ENCODE measurements around the gene RIPOR3. TPM values are rescaled to one million over a fixed set of nuclear protein-coding genes. Genes with fewer than 3 reads are reported as not detected.
"Not testable (repeated sequence)": the region's sequence is repeated elsewhere in the genome, so short reads cannot be mapped to it uniquely, and the experiment has no call there.

The RIPOR3 gene
- total RNA-seq, 1 donor from 2014 or later, result 1.9 TPM

DNA sequence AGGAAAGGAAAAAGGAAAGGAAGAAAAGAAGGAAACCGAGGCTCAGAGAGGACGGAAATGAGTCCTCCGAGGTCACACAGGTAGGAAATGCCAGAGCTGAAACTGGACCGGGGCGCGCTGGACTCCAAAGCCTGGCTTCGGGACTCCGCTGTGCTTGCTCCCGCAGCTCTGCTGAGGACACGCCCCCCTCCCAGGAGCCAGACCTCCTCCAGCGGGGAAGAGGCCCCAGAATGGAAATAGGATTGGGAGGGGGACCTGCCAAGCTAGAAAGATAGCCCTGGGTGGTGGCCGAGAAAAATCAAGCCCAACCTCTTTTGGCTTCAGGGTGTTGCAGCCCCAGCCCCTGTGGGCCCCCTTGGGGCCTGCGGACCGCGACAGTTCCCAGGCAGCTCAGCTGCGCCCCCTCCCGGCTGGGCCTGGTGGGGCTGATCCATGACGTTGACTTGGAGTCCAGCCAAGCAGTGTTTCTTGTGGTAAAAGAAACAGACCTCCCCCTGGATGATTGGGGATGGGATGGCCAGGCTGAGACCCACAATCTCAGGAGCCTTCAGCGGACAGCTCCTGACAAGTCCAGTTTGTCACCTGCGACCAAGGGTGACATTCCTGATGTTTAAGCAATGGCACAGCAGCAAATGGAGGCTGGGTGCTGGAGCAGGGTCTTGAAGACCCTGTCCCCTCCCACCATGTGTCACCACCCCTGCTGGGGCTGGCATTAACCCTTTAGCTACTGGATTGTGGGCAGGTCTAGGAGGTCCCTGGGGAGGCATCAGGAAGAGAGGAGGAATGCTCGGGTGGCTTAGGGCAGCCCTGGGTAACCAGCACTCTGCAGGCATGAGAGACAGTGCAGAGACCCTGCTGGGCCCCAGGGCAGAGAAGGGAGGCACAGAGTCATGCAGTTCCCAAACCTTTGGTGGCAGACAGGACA, 55.4 kb downstream of the RIPOR3 start:
- DNase-seq (ENCODE audit: low spot score), result peak; percentile 97

DNA sequence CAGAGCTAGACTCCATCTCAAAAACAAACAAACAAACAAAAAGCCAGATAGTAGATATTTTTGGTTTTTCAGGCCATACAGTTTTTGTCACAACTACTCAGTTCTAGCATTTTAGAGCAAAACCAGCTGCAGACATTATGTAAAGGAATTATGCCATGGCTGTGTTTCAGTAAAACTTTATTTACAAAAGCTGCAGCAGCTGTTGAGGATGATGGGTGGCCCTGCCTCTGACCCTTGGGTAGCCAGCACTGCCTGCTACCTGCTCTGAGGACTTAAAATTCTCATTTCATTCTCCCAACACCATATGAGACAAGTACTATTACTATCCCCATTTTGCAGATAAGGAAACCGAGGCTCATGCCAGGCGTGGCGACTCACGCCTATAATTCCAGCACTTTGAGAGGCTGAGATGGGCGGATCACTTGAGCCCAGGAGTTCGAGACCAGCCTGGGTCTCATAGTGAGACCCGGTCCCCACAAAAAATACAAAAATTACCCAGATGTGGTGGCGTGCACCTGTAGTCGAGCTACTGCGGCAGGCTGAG, 56.3 kb downstream of the RIPOR3 start:
- no peak for DNase-seq (ENCODE audit: low spot score)

DNA sequence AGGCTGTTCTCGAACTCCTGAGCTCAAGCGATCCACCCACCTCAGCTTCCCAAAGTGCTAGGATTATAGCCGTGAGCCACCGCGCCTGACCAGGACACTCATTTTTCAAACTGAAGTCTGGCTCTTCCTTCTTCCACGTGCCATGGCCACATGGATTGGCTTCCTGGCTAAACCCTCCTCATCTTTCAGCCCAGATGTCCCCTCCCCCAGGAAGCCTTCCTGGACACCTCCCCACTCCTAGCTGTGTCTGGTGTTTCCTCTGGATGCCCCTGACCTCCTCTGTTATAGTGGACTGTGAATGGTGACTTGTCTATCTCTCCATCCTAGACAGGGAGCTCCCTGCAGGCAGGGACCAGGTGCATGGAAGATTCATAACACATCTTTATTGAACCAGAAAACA, 57.2 kb downstream of the RIPOR3 start:
- no peak for DNase-seq (ENCODE audit: low spot score)

DNA sequence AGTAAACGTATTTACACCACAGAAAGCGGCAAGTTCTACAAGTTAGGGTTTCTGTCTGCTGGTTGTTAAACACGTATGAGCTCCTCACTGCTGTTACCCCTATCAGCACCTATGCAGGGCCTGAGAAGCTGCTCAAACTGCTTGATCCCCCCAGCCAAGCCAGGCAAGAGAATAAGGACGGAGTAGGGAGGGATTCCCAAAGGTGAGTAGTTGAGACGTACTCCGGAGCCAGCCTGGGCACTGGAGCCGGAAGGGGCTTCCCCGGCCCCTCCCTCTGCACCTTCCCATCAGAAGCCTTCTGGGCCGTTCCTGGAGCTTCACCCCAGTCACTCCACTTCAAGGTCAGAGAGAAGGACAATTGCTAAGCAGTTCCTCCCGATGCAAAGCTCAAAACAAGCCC, 58.0 kb downstream of the RIPOR3 start:
- no peak for DNase-seq (ENCODE audit: low spot score)

DNA sequence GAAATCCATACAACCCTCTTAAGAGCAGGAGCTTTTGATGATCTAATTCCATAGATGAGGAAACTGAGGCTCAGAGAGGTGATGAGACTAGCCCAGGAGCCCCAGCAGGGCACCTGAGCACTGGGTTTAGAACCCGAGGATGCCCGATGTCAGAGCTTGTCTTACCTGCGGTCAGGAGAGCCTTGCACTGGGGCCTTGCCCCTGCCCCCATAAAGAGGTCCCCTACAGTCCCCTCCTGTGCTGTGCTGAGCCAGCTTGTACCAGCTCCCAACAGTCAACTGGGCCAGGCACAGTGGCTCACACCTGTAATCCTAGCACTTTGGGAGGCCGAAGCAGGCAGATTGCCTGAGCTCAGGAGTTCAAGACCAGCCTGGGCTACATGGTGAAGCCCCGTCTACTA, 58.6 kb downstream of the RIPOR3 start:
- no peak for DNase-seq (ENCODE audit: low spot score)

DNA sequence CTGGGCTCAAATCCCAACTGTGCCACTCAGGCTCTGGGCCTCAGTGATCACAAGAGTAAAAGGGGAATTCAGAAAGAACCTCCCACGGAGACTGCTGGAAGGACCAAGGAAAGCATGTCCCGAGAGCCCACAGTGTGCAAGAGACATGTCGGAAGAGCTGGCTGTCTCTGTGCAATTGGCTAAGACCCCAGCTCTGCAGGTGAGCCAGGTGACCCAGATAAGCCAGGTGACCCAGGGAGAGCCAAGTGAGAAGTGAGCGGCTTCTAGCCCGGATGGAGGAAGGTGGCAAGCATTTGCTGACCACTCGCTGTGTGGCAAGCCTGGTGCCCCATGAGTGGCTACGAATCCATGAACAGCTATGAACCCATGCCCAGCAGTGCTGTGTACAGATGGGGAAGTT, 59.1 kb downstream of the RIPOR3 start:
- no peak for DNase-seq (ENCODE audit: low spot score)

DNA sequence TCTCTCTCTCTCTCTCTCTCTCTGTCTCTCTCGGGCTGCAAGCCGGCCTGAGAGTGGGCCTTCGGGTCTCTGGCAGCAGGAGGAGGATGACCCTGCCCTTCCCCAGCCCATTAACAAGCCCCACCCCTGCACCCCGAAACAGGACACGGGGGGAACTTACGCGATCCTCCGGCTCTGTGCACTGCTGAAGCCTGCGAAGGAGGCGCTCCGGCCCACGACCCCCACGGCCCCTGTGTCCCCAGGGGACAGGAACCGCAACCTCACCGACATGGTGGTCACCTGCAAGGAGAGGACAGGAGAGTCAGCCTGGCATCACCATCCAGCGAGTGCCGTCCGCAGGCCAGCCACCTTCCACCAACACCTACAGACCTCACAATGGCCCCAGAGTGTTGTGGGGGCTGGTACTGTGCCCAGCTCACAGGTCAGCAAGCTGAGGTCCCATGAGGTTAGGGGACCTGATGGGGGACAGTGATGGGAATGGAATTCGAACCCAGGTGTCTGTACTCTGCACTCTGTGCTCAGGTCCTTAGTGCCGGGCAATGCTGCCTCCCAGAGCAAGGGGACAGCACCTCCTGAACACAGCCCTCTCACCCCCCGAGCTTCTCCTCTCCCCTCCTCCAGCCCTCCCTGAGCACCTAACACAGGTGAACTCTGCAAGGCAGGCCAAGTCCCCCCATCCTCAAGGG, 60.6 kb downstream of the RIPOR3 start:
- DNase-seq (ENCODE audit: low spot score), result no peak

DNA sequence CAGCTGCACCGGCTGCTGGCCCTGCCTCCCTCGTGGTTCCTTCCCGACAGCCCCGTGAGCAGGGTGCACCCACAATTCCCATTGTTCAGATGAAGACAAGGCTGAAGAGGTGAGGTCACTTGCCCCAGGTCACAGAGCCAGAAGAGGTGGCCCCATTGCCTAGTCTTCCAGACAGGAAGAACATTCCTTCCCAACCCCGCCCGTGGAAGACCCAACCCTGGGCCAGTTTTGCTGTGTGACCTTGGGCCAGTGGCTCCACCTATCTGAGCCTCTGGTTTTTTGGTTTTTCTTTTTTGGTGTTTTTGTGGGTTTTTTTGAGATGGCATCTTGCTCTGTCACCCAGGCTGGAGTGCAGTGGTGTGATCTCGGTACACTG, 61.7 kb downstream of the RIPOR3 start:
- DNase-seq (ENCODE audit: low spot score), result no peak

DNA sequence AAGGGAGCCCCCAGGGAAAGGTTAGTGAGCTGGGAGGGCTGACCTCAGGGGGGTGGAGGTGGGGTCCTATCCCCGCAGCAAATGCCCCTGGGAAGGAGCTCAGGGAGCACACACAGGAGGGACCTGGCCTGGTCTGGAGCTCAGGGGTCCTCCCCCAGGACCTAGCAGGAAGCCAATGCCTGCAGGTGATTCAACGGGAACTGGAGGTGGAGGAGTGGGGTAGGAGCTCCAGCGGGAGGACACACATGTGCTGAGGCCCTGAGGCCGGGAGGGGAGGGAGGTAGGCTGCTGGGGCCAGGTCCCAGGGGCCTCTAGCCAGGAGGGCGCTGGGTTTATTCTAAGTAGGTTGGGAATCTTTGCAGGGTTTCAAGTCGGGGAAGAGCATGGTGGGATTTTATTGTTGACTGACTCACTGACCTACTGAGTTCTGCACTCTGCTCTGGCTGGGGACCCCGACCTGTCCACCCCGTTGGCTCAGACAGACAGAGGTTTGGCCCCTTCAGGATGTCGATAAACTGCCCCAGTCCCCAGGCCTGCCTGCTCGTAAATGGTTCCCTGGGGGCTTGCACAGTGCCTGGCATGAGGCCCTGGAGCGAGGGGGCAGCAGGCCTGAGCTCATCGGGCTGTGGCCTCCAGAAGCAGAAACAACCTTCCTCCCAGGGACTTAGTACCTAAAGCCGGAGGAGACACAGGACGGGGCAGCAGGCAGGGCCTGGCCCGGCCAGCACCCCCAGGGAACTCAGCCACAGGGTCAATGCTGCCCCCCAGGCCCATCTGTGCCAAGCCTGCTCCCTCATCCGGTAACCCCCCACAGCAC, 62.3 kb downstream of the RIPOR3 start:
- no peak for DNase-seq (ENCODE audit: low spot score)

DNA sequence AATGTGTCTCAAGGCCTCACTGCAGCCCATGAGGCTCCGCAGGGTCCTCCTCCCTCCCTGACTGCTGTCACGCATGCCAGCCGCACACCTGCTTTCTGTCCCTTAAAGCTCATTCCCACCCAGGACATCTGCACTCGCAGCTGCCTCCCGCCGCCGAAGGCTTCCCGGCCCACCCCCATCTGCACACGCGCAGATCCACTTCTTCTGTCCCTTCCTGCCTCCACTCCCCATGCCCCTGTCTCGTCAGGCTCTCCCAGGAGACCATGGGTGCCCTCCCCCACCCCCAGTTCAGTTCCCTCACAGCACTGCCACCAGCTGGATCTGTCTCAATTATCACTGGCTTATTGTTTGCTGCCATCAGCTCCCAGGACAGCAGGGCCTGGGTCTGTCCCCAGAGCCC, 63.0 kb downstream of the RIPOR3 start:
- DNase-seq (ENCODE audit: low spot score), result no peak

DNA sequence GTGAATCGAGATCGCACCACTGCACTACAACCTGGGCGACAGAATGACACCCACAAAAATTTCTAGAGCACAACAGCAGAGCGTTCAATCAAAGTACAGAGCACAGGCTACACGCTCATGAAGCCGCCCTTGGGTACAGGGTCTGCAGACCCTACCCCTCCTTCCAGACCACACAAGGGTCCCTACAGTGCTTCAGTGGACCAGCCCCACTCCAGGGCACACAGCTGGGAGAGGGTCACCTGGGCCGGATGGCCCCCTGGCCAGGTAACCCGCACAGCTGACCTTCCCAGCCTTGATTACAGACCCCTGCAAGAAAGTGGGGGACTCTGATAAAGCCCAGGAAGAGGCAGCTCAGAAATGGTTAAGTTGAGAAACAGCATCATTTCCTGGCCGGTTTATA, 63.6 kb downstream of the RIPOR3 start:
- DNase-seq (ENCODE audit: low spot score), result no peak

DNA sequence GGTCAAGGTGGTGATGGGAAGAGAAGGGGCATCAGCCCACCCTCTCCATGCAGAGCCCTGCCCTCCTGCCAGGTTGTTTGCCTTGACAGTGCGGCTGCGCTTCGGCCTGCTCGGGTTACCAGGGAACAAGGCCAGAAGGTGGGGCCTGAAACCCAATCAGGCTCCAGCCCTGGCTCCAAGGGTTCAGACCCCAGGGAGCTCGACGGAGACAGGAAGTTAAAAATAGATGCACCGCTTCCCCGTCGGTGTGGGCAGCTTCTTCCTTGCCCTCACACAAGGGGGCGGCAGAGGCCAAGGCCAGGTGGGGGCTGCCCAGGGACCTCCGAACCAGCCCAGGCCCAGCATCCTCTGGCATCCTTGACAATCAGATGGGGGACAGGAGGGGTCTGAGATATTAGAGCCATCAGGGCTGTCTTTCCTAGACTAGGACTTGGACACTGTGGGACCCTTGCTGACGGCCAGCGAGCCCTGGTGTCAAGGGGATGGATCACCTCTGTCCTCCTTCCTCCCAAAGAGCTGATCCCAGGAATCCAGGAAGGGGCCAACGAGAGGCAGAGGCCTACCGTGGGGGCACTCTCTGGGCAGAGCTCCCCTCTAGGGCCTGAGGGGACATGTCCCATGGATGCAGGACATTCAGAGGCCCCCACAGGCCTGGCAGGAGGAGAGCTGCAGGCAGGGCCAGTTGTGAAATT, 65.2 kb downstream of the RIPOR3 start:
- no peak for DNase-seq (ENCODE audit: low spot score)

DNA sequence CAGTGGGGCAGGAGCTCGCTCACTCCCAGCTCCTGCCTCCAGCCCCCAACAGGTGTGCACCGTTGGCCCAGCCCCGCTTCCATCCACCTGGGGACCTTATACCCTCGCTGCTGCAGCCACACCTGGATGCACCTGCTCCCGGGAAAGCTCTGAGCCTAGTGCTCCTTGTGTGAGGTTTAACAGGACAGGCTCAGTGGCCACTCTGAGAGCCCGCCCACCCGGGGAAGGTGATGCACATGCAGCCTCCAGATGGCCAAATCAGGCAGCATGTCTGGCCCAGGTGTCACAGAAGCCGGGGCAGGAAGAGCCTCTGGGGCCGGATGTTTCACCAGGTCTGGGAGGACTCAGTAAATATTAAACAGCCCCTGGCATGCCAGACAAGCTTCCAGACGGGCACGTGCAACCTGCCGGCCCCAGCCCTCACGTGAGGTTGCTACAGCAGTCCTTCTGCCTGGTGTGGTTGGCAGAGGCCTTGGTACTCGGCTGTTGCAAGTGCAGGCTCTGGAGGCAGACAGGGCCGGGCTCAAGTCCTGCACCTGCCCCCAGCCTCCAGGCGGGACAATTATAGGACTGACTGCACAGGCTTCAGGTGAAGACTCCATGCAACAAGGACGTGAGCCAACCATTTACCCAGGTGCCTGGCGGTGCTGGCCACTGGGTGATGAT, 66.9 kb downstream of the RIPOR3 start:
- no peak for DNase-seq (ENCODE audit: low spot score)

DNA sequence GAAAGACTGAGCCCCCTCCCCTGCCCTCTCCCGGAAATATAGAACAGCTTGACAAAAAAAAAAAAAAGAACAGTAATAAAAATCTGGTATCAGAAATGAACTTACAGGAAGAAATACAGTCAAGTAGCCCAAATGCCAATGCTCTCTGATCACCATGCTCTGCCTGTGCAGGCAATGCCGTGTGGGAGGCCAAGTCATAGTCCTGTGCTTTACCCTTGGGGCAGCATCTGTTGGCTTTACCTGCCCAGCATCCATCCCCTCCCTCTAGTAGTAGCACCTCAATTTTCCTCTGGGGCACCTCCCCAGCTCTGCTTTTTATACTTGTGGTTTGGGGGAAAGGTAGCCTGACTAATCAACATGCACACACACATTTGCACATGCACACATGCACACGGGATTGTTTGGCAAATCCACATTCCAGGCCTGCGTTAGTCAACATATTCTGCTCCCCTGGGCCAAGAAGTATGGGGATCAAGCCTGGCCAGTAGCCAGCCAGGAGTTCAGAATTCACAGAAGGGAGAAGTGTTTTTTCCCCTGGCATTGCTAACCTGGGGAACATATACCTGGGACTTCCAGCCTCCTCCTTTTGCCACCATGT, 70.2 kb downstream of the RIPOR3 start:
- DNase-seq (ENCODE audit: low spot score), result no peak

DNA sequence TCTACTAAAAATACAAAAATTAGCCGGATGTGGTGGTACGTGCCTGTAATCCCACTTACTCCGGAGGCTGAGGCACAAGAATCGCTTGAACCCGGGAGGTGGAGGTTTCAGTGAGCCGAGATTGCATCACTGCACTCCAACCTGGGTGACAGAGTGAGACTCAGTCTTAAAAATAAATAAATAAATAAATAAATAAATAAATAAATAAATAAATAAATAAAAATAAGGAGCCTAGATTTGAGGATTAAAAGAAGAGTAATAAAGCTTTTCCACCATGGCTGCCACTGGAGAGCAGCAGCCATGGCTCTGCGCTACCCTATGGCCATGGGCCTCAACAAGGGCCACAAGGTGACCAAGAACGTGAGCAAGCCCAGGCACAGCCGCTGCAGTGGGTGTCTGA, 70.9 kb downstream of the RIPOR3 start:
- DNase-seq (ENCODE audit: low spot score), result not testable (repeated sequence)

DNA sequence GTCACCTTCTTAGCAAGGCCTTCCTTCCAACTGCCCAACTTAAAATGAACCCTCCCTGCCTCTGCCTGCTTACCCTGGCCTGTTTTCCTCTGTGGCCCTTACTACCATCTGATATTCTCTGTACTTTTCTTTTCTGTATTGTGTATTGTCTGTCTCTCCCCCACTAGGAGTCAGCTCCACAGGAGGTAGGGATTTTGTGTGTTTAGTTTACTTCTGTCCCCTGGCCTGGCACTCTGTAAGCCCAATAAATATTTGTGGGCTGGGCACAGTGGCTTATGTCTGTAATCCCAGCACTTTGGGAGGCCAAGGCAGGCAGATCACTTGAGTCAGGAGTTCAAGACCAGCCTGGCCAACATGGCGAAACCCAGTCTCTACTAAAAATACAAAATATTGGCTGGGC, 72.8 kb downstream of the RIPOR3 start:
- DNase-seq (ENCODE audit: low spot score), result no peak

DNA sequence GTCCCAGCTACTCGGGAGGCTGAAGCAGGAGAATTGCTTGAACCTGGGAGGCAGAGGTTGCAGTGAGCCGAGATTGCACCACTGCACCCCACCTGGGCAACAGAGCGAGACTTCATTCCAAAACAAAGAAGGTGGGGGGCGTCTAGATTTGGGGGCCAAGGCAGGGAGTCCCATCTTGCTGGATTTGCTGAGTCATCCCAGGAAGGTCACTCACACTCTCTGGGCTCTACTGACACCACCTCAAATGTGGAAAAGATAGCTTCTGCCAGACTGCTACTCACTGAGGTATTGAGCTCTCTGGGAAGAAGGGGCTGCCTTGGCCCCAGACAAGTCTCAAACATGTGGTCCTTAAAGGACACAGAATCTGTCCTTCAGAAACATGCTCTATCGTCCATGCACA, 74.3 kb downstream of the RIPOR3 start:
- DNase-seq (ENCODE audit: low spot score), result no peak

DNA sequence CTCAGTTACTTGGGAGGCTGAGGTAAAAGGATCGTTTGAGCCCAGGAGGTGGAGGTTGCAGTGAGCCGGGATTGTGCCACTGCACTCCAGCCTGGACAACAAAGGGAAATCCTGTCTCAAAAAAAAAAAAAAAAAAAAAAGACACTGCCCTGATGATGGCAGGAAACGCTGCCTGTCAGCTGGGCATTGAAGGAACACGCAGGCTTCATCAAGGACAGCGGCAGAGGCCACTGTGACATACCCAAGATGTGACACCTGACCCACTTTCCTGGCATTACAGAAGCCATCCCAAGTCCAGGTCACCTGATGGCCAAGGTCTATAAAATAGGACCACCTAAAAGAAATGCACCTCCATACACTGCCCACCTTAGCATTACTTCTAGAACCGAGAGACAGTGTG, 75.9 kb downstream of the RIPOR3 start:
- DNase-seq (ENCODE audit: low spot score), result no peak

DNA sequence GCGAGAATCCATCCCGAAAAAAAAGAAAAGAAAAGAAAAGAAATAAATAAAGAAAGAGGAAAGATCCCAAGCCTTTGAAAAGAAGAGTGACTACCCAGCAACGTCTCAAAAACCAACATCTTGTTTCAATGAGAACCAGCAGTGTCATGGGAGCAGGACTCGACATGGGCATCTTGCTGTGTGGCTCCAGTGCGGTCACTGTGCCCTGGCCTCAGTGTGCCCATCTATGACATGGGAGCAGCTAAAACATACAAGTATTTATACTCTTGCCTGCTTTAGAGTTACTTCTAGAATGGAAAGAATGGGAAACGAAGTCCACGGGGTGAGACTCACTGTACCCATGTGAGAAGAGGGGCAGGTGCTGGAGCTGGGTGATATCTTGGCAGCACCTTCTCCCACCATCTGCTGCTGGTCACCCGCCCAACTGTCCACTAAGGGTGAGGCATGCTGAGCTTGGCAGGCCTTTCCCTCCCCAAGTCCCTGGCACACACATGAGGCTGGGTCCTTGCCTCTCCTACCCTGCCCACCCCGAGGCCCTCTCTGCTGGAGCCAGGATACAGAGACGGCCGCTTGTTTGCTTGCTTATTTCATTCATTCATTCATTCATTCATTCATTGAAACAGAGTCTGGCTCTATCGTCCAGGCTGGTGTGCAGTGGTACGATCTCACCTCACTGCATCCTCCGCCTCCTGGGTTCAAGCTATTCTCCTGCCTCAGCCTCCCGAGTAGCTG, 77.7 kb downstream of the RIPOR3 start:
- no peak for DNase-seq (ENCODE audit: low spot score)

Data from umbilical cord (tissue), 2 donors.